D721Med (cell line): ENCODE measurements around the gene ERBB2.

Experiments
- DNase-seq: peaks from one replicate; pipeline ENCODE4 v3.0.0; 2011; ENCODE audit warnings: low spot score; ENCODE audit not compliant: insufficient read length
- FAIRE-seq: peaks from 2 replicates; lab custom pipeline; 2011; peaks lifted over from hg19 to GRCh38; lab: Jason Lieb, UNC
- CTCF ChIP-seq: IDR thresholded peaks from 2 replicates; pipeline ENCODE4 v1.5.1; 2012; ENCODE audit warnings: mild to moderate bottlenecking, control low read depth; ENCODE audit not compliant: insufficient read depth; ENCODE audit errors: missing control alignments

ERBB2 gene

GRCh38 chr17:39677072-39677471, 22.8 kb upstream of the ERBB2 start:
- TF ChIP-seq CTCF = no peak
- FAIRE-seq (no peak), DNase-seq (no peak)

GRCh38 chr17:39677542-39678339, 22.1 kb upstream of the ERBB2 start:
- DNase-seq = no peak
- no peak for TF ChIP-seq CTCF
- FAIRE-seq = no peak

GRCh38 chr17:39678340-39679116, 21.3 kb upstream of the ERBB2 start:
- no peak for FAIRE-seq
- no peak for DNase-seq
- TF ChIP-seq CTCF = no peak

GRCh38 chr17:39679521-39680192, 20.2 kb upstream of the ERBB2 start:
- FAIRE-seq (no peak), DNase-seq (no peak)
- no peak for TF ChIP-seq CTCF

GRCh38 chr17:39683295-39683939, 16.4 kb upstream of the ERBB2 start:
- DNase-seq (no peak), FAIRE-seq (no peak)
- no peak for TF ChIP-seq CTCF

- no peak for TF ChIP-seq CTCF
- FAIRE-seq (no peak), DNase-seq (no peak)
These were observed 15.3 kb upstream of the ERBB2 start for GRCh38 chr17:39684369-39685192.
